KBM-7 (cell line): Measurements from ENCODE around the gene NRDE2.

Experiments
- DNase-seq: peaks from one replicate; pipeline ENCODE4 v3.0.0-alpha.2; 2015
- in situ Hi-C: fragments of 300-500 bp; cut with MboI; formaldehyde crosslinking; loops from 2 replicates; pipeline ENCODE4 v1.14.3; 2020; ENCODE audit warnings: low sequenced_read_pairs, low pct_unique_long_range_greater_than_20kb, mixed read lengths

Gene NRDE2

DNA sequence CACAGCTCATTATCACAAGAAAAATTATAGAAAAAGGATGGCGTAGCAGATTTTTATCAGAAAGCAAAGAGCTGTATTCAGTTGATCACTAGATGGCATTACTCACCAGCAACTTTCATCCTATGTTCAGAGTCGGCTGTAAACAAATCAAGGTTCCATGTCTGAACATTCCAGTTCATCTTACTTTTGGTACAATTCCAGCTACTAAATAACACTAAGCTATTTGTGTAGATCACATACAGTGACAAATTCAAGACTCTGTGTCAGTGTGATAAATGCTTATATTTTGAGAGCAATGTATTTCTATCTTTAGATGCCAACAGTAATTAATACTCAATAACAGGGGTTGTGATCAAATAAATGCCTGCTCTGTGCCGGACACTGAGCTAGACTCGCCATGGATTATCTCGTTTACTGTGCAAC lies 30.1 kb downstream of the NRDE2 start:
- peak; percentile 23 for DNase-seq
- in situ Hi-C loops = no loop called here

DNA sequence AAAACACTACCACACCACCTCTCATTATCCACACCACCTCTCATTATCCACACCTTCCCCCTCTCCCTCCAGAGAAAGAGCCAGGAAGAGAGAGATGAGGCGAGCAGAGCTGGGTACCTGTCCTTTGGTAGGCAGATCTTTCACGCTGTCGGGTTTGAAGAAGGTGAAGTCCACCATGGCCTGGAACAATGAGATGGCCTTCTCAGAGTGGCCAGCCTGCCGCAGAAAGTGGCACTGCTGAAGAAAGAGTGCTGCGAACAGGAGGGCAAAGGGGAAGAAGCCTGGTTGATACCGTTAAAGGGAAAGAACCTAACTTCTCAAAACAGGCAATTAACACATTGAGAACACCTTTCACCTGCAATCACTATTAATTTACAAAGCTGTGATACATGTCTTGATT lies 30.6 kb downstream of the NRDE2 start:
- no peak for DNase-seq
- in situ Hi-C loops = no loop called here

DNA sequence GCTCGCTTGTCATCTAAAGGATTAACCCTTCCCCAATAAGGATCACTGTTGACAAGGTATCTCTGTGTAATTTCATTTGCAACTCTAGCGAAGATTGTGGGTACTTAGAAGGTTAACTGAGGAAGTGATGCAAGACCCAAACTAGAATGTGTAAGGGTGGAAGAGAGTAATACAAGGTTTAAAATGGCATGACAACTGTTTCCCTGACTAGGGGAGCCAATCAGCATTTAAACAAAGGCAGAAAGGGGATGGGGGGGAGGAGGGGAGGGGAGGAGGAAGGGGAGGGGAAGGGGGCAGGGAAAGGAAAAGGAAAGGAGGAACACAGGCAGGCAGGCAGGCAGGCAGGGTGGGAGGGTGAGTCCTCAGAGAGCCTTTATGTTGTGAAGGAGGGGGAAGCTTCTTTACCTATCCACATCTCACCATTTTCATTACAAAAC lies 31.1 kb downstream of the NRDE2 start:
- DNase-seq = peak; percentile 55
- in situ Hi-C loops = no loop called here

DNA sequence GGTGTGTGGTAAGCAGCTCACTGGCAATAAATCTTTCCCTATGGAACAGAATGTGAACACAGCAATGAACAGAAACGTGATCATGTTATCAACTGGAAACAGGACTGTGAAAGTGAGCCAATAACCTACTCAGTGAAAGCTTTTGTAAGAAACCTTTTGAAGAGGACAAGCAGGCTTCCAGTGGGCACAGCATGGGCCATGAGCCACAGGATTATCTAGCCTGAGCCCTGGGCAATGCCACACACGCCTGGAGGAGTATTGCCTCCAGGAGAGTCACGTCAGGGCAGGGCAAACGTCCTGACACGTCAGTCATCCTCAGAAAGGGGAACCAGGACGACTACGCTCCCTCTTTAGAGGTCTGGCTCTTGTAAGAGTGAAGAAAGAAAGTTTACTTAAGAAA lies 32.3 kb downstream of the NRDE2 start:
- peak; percentile 73 for DNase-seq
- in situ Hi-C loops = no loop called here

DNA sequence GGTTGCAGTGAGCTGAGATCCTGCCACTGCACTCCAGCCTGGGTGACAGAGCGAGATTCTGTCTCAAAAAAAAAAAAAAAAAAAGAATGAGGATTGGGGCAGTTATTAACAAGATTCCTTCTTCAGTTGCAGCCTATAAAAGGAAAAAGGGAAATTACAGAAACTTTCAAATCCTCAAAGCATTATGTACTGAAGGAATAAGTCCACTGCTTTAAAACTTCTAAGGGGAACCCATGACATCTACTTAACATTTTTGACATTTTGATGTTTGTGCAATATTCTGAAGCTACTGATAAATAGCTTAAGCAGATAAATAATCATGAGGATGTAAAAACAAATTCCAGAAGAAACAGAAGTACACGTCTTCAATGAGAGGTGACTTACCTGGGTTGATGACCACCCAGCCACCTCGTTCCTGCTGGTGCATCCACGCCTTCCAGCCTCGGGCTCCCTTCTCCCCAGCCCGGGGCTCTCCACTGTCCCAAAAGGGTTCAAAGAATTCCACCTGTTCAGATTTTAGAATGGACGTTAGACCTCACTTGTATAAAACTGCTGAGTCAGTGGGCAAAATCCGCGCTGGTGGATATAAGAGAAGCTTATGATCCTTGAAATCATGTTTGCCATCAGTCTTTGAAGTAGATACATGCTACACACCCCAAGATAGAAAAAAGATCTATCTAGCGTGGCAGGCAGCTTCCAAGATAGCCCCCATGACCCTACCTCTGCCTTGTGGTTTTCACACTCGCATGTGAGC lies 33.7 kb downstream of the NRDE2 start:
- DNase-seq = no peak
- in situ Hi-C loops = no loop called here

DNA sequence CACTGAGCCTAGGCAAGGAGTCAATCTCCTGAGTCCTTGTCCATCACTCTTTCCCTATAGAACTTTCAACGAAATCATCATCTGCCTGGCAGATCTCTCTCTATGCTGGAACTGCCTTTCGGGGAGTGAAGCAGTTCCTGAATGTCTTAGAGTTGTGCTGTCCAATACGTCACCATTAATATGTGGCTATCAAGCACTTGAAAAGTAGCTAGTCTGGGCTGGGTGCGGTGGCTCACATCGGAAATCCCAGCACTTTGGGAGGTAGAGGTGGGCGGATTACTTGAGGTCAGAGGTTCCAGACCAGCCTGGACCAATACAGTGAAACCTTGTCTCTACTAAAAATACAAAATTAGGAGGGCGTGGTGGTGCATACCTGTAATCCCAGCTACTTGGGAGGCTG lies 35.1 kb downstream of the NRDE2 start:
- DNase-seq = no peak
- in situ Hi-C loops = no loop called here

DNA sequence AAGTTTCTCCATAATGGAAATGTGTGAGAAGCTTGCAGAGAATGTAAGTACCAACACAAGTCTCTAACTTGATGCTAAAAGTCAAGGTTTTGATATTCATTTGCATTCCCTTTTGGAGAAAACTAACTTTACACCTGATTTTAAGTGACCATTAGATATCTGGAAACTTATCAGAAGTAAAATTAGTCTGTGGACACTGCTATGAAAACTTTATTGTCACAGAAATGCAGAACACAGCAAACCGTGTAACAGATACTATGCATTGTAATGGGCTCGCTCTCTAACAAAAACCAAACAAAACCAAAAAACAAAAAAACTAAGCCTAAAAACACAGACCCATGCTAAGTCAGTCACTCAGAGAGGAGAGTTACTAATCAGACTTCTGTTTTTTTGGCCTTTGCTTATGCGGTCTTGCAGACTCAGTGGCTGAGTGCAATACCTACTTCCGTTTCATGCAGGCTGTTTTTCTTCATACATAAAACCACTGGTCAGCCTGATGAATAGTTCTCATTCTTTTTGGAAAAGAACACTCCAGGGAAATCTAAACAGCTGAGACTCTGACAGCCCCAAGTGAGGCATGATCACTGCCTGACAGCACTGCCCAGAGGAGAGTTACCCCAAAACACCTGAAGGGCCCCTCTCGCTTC lies 35.7 kb downstream of the NRDE2 start:
- in situ Hi-C loops = no loop called here
- DNase-seq = no peak

DNA sequence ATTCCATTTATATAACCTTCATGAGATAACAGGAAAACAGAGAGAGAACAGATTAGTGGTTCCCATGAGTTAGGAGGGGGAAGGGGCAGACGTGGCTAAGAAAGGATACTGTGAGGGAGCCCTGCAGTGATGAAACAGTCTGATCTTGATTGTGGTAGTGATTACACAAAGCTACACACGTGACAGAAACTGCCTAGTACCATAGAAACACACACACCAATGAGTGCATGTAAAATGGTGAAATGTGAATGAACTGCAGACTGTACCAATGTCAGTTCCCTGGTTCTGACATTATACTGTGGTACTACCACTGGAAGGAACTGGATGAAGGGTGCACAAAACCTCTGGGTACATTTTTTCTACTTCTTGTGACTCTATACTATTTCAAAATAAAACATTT lies 36.9 kb downstream of the NRDE2 start:
- no peak for DNase-seq
- in situ Hi-C loops = no loop called here

DNA sequence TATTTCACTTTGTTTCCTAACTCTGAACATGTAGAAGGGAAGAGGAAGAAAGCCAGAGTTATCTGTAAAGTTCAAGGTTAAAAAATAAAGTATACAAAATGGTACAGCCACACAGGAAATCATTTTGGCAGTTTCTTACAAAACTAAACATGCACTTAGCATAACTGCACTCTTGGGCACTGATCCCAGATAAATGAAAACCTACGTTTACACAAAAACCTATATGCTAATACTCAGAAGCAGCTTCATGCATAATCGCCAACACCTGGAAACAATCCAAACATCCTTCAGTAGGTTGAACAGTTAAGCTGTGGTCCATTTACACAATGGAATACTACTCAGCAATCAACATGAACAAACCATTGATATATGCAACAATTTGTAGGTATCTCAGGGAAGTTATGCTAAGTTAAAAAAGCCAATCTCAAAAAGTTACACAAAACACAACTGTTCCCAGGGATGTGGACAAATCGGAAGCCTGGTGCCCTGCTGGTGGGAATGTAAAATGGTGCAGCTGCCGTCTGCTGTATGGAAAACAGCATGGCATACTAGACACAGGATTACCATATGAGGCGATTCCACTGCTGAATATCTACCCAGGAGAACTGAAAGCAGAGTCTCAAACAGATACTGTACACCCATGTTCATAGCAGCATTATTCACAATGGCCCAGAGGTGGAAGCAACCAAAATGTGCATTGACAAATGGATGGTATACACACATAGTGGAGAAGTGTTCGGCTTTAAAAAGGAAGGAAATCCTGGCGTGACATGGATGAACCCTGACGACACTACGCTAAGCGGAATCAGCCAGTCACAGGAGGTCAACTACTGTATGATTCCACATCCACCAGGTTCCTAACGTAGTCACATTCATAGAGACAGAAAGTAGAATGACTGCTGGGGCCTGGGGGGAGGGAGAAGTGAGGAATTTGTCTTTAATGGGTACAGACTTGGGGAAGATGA lies 37.7 kb downstream of the NRDE2 start:
- in situ Hi-C loops = no loop called here
- DNase-seq = no peak

DNA sequence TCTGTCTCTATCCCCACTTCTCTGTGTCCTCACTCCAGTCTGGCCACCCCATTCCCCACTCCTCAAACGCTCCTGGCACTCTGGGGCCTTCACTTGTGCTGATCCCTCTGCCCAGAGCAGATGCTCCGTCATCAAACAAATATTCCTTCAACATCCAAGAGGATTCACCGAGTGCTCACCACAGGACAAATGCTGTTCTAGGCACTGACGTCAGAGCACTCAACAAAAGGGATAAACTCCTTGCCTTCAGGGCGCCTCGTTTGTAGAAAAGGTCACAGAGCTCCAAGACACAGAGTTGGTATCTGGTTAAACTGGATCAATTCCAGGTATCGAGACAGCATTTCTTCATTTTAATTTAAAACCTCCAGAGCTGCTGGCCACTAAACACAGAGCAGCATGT lies 40.0 kb downstream of the NRDE2 start:
- no peak for DNase-seq
- in situ Hi-C loops = no loop called here

DNA sequence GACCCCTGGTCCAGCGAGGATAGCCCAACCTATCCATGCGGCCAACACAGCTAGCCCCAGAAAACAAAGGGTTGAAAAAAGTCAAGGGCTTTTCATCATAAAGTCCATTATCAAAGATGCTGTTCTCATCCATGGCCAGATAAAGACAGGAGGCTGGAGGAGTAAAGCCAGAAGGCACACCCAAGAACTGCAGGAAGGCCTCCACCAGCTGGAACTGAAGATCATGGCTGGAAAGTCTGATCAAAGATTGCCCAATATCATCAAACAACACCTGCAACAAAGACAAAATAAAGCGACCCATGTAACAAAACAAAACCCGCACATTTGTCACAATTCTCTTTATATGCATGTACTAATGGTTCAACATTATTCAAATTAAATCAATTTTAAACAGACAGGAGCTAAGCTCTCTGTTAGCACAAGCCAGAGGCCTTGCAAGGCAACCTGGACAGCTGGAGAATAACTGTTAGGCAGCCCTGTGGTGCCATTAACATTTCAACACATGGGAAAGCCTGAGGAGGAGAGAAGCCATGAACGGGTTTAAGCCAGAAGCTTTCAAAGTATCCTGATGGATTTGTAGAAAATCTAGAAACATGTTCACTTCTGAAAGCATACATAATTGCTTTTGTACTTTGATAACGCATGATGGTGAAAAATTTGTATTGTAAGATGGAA lies 41.3 kb downstream of the NRDE2 start:
- in situ Hi-C loops = no loop called here
- no peak for DNase-seq

DNA sequence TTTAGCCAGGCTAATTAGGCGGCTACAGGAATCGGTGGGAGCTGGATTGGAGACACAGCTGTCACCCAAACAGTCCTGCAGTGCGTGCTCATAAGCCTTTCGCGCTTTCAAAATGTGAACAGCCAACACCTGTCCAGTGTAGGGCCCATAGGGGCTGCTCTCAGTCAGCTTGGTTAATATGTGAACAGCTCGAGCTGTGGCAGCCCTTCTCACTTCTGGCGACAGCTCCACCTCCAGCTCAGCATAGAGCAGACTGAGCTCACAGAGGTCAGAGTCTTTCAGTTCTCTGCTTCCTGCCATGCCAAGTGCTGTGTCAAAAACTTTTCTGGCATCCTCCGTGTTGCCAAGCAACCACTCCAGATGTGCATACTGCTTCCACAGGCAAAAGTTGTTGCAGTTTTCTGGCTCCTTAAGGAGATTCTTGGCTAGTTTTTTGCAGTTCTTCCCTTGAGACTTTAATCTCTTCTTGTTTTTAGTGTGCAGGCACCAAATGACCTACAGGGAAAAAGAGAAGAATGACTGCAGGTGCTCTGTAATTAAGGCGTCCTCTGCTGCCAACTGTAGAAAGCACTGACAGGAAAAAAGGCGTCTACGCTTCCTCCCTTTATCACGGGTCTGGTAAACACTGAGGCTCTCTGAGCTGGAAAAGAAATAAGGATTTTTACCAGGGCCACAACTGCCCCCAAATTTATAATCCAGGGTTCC lies 42.9 kb downstream of the NRDE2 start:
- no peak for DNase-seq
- in situ Hi-C loops = no loop called here

DNA sequence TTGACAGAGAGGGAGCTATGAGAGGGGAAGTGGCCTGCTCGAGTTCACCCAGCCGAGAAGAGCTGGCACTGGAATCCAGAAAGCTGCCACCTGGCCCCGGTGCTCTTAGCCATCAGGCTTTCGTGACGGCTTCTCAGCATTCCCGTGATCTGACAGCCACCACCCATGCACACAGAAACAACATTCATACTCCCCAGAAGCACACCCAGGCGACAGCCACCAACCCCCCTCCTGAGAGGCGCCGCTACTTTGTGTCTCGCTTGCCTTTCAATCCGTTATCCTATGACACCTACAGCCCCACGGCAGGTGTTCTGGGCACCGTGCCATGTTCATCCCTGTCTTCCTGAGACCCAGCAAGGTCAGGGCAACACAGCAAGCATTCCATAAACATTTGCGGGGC lies 44.0 kb downstream of the NRDE2 start:
- no peak for DNase-seq
- in situ Hi-C loops = no loop called here

DNA sequence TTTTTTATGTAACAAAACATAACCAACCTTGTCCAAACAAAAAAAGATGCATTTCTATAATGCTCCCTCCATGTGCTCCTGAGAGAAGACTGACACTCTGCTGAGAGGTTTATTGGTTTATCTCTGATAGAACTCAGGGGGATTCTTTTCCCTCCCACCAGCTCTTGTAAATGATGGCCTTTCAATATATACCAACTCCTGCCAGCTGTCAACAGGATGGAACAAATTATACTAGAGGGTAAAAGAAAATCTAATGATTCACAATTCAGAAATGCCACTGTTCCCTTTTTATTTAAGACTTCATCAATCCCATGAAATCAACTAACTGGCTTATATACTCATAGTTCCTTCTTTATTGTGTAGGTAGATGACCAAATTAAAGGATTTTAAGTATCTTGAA lies 50.0 kb downstream of the NRDE2 start:
- in situ Hi-C loops = no loop called here
- no peak for DNase-seq

DNA sequence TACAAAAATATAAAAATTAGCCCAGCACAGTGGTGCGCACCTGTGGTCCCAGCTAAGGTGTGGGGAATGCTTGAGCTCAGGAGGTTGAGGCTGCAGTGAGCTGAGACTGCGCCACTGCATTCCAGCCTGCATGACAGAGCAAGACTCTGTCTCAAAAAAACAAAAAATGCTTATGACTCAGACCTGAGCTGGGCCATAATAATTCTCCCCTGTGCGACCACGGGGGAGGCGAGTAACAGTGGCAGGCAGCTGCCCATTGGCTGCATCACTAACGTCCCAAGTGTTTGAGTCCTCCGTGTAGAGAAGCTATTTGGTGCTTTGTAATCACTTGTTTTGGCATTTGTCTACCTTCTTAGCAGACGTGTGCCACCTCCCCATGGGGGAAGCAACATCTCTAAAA lies 50.5 kb downstream of the NRDE2 start:
- no peak for DNase-seq
- in situ Hi-C loops = no loop called here

DNA sequence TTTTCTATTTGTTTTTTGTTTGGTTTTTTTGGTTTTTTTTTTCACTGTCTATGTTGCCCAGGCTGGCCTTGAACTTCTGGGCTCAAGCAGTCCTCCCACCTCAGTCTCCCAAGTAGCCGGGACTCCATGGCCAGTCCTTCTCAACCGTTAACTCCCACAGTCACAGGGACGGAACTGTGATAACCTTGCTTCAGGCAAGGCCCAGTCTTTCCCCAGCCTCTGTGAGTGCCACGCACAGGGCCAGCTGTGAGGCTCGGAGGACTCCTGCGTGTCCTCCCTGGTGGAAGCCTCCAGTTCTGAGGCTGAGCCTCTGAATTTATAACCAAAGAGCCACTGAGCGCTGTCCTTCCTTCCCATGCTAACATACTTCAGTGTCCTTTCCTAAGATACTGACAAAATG lies 51.6 kb downstream of the NRDE2 start:
- no peak for DNase-seq
- in situ Hi-C loops = no loop called here

DNA sequence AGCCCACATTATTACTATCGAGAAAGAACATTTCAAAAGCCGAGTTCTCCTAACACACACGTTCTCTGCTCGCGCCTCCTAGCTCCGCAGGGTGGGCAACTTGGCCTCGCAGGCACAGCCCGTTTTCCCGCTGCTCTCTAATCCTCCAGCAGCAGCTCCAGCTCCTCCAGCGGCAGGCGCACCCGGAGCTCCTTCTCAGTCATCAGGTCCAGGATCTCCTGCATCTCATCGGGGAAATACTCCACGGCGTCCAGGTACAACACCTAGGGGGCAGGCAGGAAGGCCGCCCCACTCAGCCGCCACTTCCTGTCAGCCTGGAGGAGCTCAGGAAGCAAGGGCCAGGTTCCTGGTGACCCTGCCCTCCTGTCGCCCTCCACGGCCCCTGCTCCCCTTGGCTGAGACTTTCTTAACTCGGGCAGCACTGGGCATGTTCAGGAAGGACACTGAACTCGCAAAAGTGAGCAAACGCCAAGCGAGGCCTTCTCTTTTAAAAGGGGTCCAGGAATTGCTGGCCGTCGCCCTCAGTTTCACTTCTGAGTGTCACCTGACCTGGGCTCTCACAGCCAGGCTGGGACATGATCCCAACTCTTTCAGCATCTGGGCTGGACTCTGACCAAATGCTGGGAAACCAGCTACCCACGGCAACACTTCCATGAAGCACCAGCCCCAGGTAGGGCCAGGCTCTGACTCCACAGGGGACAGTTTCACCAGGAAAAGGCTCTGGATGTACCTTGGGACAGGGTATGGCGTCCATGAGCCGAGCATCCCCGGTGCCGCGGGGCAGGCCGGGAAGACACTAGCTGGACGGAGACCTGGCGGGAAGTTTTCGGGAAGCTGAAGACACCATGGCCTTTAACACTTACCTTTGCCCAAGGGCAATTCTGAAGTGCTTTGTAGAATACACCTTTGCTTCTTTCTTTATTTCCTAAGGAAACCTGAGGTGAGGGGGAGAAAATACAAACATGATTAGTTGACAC lies 53.3 kb downstream of the NRDE2 start:
- in situ Hi-C loops = no loop called here

More for the DNA sequence above, 53.3 kb downstream of the NRDE2 start:
- no peak for DNase-seq
